ENCODE data around the gene EPHB3.

Gene EPHB3

DNA sequence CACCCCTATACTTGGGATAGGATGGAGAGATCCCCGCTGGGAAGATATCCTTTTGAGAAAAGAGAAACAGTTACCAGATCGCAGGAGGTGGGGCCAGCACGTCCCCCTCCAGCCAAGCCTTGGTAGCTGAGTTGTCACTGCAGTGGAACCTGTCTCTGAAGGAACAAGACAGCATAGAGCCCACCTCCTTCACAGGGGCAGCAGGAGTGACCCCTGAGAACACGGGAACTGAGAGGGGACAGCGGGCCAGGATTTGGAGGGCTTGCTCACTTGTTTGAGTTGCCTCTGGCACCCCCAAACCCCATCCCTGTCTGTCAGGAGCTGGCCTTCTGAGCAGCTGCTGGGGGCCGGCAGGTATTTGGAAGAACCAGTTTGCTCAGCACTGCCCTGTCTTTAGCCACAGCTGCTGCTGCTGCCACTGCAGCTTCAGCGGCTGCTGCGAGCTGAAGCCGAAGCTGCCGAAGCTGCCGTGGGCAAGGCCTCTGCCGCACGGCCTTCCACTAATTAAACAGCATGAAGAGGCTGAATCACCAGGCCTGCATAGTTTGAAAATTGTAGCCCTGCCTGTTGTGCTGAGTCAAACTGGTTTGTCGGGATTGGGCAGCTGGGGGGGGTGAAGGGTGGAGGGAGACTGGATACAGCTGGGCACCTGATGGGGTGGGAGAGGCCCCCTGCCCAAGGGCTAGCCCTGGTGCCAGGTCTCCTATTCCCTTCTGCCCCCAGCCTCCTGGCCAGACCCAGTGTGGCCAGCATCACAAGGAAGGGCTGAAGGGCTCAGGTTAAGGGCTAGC, 4.0 kb downstream of the EPHB3 start:
- WGBS, 2 experiments (ENCODE audit: insufficient coverage in 2 of 2) = 22 to 37% methylated on average over 14 of the region's 14 CpGs
- Histone ChIP-seq H3K9me3 (ENCODE audit: control insufficient read depth, low read length) (no peaks in the 10 kb centered on the region), H3K4me1 (ENCODE audit: control insufficient read depth, insufficient read depth, low read length, poor library complexity, severe bottlenecking) (peaks cover 67% of the 10 kb centered on the region), H3K4me3 (ENCODE audit: extremely low read depth, insufficient read depth, low read length, poor library complexity, severe bottlenecking) (no peak overlapping the region), H3K27ac (ENCODE audit: low read depth, low read length, severe bottlenecking) (peak overlapping the region; percentile 76), H3K36me3 (ENCODE audit: control insufficient read depth, insufficient read depth, low read length) (no peaks in the 10 kb centered on the region)

DNA sequence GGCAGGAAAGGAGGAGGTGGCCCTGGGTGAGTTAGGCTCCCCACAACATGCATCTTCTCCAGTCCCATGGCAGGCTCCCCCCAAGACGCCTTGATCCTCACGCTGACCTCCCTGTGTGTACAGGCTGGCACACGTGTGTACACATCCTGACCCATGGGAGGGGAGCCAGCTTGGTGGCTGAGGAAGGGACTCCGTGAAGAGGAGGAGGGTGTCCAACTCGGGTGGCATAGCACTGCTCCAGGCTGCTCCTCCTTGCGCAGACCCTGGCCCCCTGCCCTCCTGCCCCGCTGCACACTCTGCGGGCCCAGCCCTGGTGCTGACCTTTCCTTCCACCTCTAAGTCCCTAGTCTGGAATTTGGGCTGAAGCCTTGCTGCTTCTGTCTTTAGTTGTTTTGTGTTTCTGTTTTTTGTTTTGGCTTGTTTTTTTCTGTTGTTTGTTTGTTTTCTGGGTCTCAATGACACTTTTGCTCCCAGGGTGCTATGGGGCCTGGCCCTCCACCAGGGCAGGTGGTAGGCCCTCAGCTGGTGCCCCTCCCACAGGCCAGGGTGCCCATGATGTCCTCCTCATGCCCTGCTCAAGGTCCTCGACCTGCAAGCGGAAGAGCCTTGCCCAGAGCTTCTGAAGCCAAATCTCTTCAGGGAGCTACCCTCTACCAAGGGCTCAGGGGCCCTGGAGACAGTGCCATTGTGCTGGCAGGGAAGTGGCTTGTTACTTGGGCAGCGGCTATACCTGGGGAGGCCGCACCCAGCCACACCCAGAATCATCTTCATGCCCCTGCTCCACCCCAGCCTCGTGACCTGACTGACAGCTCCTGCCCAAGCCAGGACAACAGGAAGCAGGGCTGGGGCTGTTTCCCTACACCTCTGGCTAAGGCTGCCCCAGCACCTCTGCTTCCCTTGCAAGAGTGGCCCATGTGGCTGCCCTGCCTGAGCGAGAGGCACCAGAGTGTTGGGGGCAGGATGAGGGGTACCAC, 5.1 kb downstream of the EPHB3 start:
- Histone ChIP-seq H3K4me3 (ENCODE audit: extremely low read depth, insufficient read depth, low read length, poor library complexity, severe bottlenecking) (no peak overlapping the region), H3K9me3 (ENCODE audit: control insufficient read depth, low read length) (no peaks in the 10 kb centered on the region), H3K27ac (ENCODE audit: low read depth, low read length, severe bottlenecking) (peak overlapping the region; percentile 16), H3K4me1 (ENCODE audit: control insufficient read depth, insufficient read depth, low read length, poor library complexity, severe bottlenecking) (peaks cover 64% of the 10 kb centered on the region), H3K36me3 (ENCODE audit: control insufficient read depth, insufficient read depth, low read length) (no peaks in the 10 kb centered on the region)
- 90 to 91% methylated on average over 9 to 10 of the region's 14 CpGs for WGBS, 2 experiments (ENCODE audit: insufficient coverage in 2 of 2)

DNA sequence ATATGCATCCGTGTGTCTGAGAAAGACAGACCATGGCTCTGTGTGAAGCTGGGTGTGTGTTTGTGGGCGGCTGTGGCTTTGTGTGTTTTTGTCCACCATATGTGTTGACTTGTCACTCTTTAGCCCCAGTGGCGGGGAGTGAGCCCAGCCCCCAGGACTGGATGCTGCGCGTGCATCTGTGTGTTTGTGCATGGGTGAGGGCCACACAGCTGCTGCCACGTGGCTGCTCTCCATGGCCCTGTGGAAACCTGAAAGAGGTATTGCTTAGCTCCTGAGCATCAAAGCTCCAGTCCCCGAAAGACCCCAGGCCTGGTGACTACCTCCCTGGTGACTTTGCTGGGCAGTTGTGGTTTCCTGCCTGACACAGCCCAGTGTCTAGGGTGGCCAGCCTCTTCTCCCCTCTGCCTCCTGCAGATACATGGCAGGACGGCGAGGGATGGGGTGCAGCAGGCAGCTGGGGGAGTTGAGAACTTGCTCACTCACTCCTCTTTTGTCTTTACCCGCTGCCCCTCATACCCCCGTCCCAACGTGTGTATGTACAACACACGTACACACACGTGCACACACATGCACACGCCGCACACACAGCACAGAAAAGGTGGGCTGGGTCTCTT, 6.5 kb downstream of the EPHB3 start:
- peak overlapping the region; percentile 44 for H3K4me3 ChIP-seq (ENCODE audit: extremely low read depth, insufficient read depth, low read length, poor library complexity, severe bottlenecking)
- WGBS, 2 experiments (ENCODE audit: insufficient coverage in 2 of 2) = 74 to 82% methylated on average over 5 to 8 of the region's 16 CpGs
- H3K4me1 ChIP-seq (ENCODE audit: control insufficient read depth, insufficient read depth, low read length, poor library complexity, severe bottlenecking) = peaks cover 59% of the 10 kb centered on the region
- peaks cover 12% of the 10 kb centered on the region for H3K36me3 ChIP-seq (ENCODE audit: control insufficient read depth, insufficient read depth, low read length)
- H3K9me3 ChIP-seq (ENCODE audit: control insufficient read depth, low read length) = no peaks in the 10 kb centered on the region
- H3K27ac ChIP-seq (ENCODE audit: low read depth, low read length, severe bottlenecking) = peak overlapping the region; percentile 83

DNA sequence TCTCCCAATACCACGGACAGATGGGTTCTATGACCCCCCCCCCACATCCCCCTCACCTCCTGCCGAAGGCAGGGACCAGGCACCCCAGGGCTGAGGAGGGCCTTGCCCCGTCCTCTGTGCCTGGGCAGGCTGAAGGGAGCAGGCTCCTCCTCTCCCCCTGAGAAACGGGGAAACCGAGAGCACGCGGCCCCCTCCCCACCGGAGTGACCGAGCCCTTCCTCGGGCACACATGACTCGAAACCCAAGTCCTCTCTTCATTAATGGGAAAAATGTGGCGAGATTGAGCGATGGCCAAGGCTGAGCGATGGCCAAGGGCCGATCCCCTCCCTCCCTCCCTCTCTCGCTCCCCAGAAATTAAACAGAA, 7.0 kb downstream of the EPHB3 start:
- WGBS, 2 experiments (ENCODE audit: insufficient coverage in 2 of 2) = 2% methylated on average over 7 of the region's 16 CpGs; no CpG with 5 or more reads in 1 of the 2 experiments
- Histone ChIP-seq H3K4me1 (ENCODE audit: control insufficient read depth, insufficient read depth, low read length, poor library complexity, severe bottlenecking) (peaks cover 58% of the 10 kb centered on the region), H3K27ac (ENCODE audit: low read depth, low read length, severe bottlenecking) (peak overlapping the region; percentile 83), H3K36me3 (ENCODE audit: control insufficient read depth, insufficient read depth, low read length) (peaks cover 14% of the 10 kb centered on the region), H3K9me3 (ENCODE audit: control insufficient read depth, low read length) (no peaks in the 10 kb centered on the region), H3K4me3 (ENCODE audit: extremely low read depth, insufficient read depth, low read length, poor library complexity, severe bottlenecking) (peak overlapping the region; percentile 44)

DNA sequence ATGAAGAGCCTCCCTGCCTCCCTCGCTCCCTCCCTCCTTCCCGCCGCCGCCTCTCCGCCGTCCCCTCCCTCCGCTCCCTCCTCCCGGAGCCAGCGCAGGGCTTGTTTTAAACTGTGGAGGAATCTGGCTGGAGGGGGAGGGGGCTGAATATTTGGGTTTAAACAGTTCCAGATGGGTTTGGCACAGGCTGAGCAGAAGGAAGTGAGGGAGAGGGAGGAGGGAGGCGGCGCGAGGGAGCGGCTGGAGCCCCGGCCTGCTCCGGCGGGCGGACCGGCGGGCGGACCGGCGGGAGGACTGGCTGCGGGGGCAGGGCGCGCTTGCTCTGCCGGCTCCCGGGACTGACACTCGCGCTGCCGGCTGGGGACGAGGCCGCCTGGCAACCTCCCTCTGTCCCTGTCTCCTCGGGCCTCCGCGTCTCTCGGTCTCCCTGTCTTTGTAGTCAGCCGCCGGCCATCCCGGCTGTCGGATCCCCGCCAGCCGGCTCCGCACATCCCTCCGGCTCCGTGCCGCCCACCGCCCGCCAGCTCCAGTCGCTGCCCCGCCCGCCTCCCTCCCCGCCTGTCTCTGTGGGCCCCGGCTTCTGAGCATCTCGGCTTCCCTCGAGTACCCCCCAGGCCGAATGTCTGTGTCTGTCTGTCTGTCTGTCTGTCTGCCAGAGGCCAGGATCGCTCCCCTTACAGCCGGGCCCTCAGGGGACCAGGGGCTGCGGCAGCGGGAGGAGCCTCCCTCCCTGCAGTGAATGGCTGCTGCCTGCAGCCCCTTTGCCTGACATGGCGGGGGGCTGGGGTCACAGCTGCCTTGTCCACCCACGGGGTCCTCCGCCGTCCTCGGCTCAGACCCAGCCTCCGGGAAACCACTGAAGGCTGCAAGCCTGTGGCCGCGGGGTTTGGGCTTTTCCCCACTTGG, 7.6 kb downstream of the EPHB3 start:
- H3K36me3 ChIP-seq (ENCODE audit: control insufficient read depth, insufficient read depth, low read length) = peaks cover 14% of the 10 kb centered on the region
- H3K4me1 ChIP-seq (ENCODE audit: control insufficient read depth, insufficient read depth, low read length, poor library complexity, severe bottlenecking) = peaks cover 60% of the 10 kb centered on the region
- peak overlapping the region; percentile 44 for H3K4me3 ChIP-seq (ENCODE audit: extremely low read depth, insufficient read depth, low read length, poor library complexity, severe bottlenecking)
- H3K9me3 ChIP-seq (ENCODE audit: control insufficient read depth, low read length) = no peaks in the 10 kb centered on the region
- H3K27ac ChIP-seq (ENCODE audit: low read depth, low read length, severe bottlenecking) = peak overlapping the region; percentile 83
- 3 to 5% methylated on average over 41 to 58 of the region's 68 CpGs for WGBS, 2 experiments (ENCODE audit: insufficient coverage in 2 of 2)

DNA sequence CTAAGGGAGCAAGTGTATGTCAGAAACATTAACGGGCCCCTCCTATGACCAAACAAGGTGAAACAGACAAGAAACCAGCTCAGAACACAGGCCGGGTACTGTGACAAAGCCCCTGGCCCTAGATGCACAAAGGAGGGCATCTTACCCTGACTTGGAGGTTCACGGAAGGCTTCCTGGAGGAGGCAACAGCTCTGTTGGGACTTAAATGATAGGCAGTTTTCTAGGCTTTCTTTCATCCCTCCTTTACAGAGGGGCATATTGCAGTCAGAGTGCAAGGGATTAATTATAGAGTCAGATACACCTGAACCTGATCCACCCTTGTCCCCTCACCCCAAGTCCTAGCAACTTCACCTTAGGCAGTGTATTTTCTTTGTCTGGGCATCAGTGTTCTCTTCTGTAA, 8.4 kb downstream of the EPHB3 start:
- H3K27ac ChIP-seq (ENCODE audit: low read depth, low read length, severe bottlenecking) = no peak overlapping the region
- WGBS, 2 experiments (ENCODE audit: insufficient coverage in 2 of 2) = 52 to 67% methylated on average over 3 of the region's 3 CpGs
- peaks cover 14% of the 10 kb centered on the region for H3K36me3 ChIP-seq (ENCODE audit: control insufficient read depth, insufficient read depth, low read length)
- no peak overlapping the region for H3K4me3 ChIP-seq (ENCODE audit: extremely low read depth, insufficient read depth, low read length, poor library complexity, severe bottlenecking)
- H3K4me1 ChIP-seq (ENCODE audit: control insufficient read depth, insufficient read depth, low read length, poor library complexity, severe bottlenecking) = peaks cover 59% of the 10 kb centered on the region
- H3K9me3 ChIP-seq (ENCODE audit: control insufficient read depth, low read length) = no peaks in the 10 kb centered on the region

DNA sequence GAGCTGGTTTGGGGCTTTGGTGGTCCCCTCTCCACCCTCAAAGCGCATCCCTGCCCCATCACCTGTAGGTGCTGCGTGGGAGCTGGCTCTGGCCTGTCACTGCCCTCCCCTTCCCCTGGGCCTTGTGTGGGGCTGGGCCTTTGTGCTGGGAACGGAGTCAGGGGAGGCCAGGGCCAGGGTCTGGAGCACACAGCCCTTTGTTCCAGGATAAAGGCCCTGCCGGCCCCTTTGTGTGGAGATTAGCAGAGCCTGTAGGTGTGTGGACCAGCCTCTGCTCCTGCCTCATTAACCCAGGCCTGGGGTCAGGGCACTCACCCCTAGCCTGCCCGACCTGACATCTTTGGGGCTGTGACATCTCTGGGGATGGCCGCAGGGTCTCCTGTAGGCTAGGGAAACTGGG, 8.9 kb downstream of the EPHB3 start:
- Histone ChIP-seq H3K9me3 (ENCODE audit: control insufficient read depth, low read length) (no peaks in the 10 kb centered on the region), H3K4me3 (ENCODE audit: extremely low read depth, insufficient read depth, low read length, poor library complexity, severe bottlenecking) (no peak overlapping the region), H3K27ac (ENCODE audit: low read depth, low read length, severe bottlenecking) (peak overlapping the region; percentile 16), H3K4me1 (ENCODE audit: control insufficient read depth, insufficient read depth, low read length, poor library complexity, severe bottlenecking) (peaks cover 59% of the 10 kb centered on the region), H3K36me3 (ENCODE audit: control insufficient read depth, insufficient read depth, low read length) (peaks cover 14% of the 10 kb centered on the region)
- 14 to 69% methylated on average over 1 to 2 of the region's 6 CpGs for WGBS, 2 experiments (ENCODE audit: insufficient coverage in 2 of 2)

DNA sequence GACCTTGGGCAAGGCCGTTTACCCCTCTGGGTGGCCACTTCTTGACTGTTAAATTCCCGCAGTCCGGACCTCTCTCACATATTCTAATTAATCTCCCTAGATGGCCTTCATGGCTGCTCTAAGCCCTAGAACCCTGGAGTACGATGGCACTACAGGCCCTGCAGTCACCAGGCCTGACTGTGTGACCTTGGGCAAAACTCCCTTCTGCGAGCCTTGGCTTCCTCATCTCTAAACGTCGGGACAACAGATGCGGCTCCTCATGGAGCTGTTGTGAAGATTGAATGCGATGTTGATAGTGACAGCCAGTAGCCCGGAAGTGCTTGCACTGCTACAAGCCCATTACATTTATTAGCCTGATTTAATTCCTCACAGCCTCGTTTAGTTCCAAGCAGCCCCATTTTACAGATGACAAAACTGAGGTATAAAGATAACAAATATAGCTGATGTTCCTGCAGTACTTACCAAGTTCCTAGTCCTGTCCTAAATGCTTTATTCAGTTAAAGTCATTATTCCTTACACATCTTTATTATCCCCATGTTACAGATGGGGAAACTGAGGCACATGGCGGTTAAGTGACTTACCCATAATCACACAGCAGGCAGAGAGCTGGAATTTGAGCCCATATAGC, 10.3 kb downstream of the EPHB3 start:
- H3K4me3 ChIP-seq (ENCODE audit: extremely low read depth, insufficient read depth, low read length, poor library complexity, severe bottlenecking) = no peak overlapping the region
- no peak overlapping the region for H3K27ac ChIP-seq (ENCODE audit: low read depth, low read length, severe bottlenecking)
- peaks cover 50% of the 10 kb centered on the region for H3K4me1 ChIP-seq (ENCODE audit: control insufficient read depth, insufficient read depth, low read length, poor library complexity, severe bottlenecking)
- 90 to 97% methylated on average over 8 to 9 of the region's 12 CpGs for WGBS, 2 experiments (ENCODE audit: insufficient coverage in 2 of 2)
- no peaks in the 10 kb centered on the region for H3K9me3 ChIP-seq (ENCODE audit: control insufficient read depth, low read length)
- H3K36me3 ChIP-seq (ENCODE audit: control insufficient read depth, insufficient read depth, low read length) = peaks cover 25% of the 10 kb centered on the region

DNA sequence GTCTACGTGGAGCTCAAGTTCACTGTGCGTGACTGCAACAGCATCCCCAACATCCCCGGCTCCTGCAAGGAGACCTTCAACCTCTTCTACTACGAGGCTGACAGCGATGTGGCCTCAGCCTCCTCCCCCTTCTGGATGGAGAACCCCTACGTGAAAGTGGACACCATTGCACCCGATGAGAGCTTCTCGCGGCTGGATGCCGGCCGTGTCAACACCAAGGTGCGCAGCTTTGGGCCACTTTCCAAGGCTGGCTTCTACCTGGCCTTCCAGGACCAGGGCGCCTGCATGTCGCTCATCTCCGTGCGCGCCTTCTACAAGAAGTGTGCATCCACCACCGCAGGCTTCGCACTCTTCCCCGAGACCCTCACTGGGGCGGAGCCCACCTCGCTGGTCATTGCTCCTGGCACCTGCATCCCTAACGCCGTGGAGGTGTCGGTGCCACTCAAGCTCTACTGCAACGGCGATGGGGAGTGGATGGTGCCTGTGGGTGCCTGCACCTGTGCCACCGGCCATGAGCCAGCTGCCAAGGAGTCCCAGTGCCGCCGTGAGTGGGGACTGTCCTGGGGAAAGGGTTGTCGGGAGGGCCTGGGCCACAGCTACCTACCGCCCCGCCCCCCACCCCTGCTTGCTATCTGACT, 11.2 kb downstream of the EPHB3 start:
- Histone ChIP-seq H3K36me3 (ENCODE audit: control insufficient read depth, insufficient read depth, low read length) (peaks cover 34% of the 10 kb centered on the region), H3K4me1 (ENCODE audit: control insufficient read depth, insufficient read depth, low read length, poor library complexity, severe bottlenecking) (peaks cover 49% of the 10 kb centered on the region), H3K27ac (ENCODE audit: low read depth, low read length, severe bottlenecking) (no peak overlapping the region), H3K4me3 (ENCODE audit: extremely low read depth, insufficient read depth, low read length, poor library complexity, severe bottlenecking) (no peak overlapping the region), H3K9me3 (ENCODE audit: control insufficient read depth, low read length) (no peaks in the 10 kb centered on the region)
- 93 to 94% methylated on average over 28 to 33 of the region's 33 CpGs for WGBS, 2 experiments (ENCODE audit: insufficient coverage in 2 of 2)

Measured in mesodermal cell (in vitro differentiated cells).